HG03097 (cell line): Measurements from ENCODE around the gene ARHGAP15.

Experiments used
- ATAC-seq: cut with Tn5 transposase; IDR thresholded peaks from one replicate; pipeline ENCODE4 v1.9.1; 2021; ENCODE audit not compliant: unreplicated experiment, low FRiP score

The ARHGAP15 gene

DNA sequence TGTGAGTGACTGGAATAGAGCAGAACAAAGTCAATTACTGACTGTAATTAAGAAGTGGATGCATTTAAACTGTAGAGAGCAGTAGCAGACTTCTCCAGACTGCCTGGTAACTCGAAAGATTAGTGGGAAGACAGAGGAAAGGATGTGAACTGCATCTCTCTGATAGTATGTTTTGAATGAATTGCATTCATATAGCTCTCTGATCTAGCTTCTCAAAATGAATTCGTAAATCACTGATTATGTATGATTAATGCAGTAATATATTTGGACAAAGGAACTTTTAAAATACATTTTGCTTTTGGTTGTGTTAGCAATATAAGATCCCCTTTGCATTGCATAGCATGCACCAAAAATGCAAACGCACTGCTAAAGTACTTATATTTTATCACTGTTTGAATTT, 304.0 kb downstream of the ARHGAP15 start:
- no peak for ATAC-seq

DNA sequence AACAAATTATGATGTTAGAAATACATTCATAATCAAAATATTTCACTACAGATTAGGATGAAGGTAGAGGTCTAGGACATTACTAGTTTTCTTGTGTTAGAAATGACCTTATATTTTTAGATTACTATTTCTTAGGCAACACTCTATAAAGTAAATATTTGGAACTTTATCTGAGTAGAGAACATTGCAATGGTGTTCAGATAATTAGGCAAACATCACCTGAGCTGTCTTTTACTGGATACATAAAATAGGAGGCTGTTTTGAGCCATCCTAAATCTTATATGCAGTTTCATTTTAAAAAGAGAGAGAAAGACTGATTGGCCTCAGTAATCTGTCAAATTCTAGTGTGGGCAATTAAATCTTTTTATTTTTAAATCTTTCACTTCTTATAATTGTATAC, 304.6 kb downstream of the ARHGAP15 start:
- no peak for ATAC-seq

DNA sequence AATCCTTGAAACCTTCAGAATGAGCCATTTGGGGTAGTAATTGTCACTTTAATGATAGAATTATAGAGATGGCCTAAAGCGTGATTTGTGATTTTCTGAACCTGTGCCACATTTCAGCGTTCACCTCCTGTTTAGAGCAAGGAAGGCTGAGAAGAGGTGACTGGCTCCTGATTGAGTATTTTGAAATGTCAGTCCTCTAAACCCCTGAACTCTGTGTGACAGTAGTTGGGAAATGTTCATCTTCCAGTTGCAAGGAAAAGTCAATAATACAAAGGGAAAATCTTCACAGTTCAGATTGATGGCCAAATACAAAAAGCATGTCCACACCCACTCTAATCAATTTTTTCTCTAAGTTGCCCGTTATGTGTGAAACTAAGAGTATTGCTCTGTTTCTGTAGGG, 305.2 kb downstream of the ARHGAP15 start:
- ATAC-seq = no peak

DNA sequence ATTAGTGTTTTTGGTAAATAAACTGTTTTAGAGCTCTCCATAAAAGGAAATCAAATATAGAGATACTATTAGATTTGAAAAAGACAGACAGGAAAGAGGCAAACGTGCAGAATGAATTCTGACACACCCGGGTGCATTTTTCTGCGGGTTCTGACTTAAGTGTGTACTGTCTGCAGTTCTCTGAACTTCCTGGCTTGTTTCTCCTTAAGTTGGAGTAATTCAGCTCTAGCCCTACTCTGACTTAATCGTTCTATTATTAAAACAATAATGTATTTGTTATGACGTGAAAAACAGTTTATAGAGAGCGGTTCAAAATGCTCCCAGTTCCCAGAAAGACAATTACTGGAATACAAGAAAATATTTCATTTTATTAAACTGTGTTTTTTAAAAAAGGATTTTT, 305.9 kb downstream of the ARHGAP15 start:
- ATAC-seq = no peak

DNA sequence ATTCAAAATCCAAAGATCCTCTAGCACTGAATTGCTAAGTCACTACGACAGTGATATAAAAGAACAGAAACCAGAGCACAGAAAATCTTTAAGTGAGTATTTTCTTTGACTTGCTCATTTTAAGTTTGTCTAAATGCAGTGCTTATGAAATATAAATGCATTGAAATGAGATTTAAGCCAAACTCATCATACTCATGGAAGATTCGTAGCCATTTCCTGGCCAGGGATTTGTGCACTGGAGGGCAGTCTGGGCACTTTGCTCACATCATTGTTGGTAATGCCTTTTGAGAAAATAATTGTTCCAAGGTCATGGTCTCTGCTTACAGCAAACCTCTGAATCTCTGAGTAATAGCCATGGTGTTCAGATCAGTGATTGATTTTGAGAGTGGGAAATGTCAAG, 307.7 kb downstream of the ARHGAP15 start:
- ATAC-seq = no peak

DNA sequence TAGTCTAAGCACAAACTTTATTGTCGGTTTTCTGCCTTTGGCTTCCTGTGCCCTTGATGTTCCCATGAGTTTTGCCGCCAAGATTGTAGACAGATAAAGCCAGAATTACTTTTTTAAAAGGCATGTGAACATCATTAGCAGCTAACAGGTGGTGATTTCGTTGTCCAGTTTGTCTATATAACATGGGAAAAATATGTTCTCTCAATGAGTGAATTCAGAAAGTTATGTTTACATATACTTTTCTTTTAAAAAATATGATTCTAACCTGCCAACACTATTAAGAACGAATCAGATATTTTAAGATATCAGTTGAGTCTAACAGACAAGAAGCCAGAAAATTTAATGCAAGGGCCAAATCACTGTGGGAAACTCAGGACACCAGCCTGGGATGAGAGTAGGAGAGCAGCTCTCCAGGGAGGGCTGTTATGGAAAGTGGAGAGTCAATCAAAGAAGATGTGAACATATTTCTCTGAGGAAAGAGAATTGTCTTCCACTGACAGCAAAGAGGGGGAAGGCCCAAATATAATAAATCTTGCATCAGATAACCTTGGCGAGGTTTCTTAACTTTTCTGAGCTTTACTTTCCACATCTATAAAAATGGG, 311.3 kb downstream of the ARHGAP15 start:
- ATAC-seq = no peak

GRCh38 chr2:143442193-143442592, 313.0 kb downstream of the ARHGAP15 start:
- no peak for ATAC-seq

DNA sequence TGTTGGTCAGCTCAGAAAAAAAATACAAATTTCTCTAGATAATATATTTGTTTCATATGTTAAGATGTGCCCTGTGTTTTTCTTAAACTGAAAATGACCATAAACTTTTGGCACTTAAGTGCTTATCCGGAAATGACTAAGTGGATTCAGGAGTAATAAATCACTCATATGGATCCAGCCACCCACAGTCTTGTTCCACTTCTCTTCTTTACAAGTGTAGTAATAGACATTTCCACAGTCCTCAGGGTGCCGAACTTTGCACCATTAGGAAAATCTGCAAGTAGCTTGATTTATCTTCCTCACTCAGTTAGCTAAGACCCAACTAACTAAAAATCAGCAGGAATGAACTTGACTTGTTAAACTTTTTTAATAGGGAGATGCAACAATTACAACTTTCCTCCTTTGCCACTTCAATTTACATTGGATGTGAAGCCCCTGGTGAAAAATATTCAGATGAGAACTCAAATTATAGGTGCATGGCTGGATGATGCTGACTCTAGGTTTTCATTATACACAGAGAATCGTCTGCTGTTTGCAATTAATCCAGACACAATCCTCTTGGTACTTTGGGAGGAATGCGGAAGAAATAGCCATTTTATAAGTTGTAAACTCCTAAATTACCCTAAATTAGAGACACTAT, 322.5 kb downstream of the ARHGAP15 start:
- ATAC-seq = peak; percentile 85

GRCh38 chr2:143452817-143453451, 323.7 kb downstream of the ARHGAP15 start:
- ATAC-seq = no peak

DNA sequence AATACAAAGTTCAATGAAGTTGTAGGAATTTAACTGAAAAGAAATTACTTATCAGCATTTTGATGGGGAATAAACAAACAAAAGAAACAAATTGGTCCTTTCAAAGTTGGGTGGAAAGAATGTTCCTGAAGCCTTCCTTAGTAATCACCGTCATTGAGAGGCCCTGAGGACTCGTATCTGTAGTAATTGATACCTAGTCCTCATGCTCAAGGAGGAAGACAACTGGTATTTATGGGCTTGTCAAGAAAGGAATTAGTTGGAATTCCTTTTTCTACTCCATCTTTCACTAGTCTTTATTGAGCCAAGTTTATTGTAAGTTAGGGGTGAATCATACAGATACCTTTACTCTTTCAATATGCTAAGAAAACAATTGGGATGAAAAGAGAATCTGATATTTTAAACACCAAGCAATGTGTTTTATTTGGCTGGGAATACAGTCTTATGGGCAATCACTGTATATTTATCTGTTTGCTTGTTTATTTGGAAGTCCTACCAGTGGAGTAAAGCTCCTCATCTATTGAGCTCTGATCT, 324.8 kb downstream of the ARHGAP15 start:
- no peak for ATAC-seq

GRCh38 chr2:143455317-143455716, 326.1 kb downstream of the ARHGAP15 start:
- no peak for ATAC-seq

DNA sequence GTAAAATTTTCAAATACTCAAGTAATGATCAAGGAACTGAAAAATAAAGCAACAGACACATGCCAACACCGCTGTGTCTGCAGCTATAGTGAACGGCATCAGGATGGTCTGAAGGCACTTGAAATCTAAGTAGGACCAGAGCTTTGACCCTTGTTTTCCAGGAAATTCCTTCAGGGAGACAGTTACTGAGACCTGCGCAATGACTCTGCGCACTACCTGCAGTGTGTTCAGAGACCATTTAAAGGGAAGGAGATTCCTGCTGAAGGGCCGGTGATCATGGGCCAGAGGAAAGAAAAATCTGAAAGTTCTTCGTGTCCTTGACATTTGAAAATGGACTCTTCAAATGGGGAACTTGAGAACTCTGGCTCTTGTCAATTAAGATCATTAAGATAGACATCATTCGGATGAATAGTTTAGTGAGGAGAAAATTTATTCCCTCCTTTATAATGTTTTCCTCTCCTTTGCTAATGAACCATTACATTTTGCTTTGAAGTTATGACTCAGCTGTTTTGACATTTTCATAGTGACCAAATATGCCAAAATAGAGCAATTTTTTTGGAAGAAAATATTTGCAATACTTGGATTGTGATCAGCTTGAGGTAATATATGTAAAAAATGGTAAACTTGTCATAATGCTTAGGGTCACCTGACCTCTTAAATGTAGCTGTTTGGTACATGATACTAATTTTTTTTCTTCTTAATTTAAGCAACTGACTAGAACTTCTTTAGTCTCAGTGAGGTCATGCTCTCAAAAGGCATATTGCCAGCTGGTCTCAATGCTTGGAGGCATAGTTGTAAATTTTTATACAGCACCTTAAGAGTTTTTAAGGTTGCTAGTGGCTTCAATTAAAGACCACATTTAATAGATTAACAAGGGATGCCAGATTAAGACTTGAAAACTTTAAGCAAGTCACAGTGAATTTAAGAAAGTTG, 329.3 kb downstream of the ARHGAP15 start:
- no peak for ATAC-seq

DNA sequence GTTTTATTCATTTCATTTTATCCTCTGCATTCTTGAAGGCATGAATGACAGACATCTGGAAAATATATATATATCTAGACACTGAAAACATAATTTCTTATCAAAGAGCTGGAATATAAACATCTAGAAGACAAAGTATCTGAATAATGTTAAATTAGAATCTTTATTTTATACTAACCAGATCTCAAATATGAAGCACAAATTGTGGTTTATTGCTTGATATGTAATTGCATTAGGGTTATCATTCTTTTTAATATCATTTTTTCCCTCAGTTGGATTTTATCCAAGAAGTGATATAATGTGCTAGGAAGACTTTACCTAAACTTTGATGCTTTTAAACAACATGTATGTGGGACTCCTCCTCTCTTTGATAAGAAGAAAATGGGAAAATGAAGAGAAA, 331.2 kb downstream of the ARHGAP15 start:
- ATAC-seq = no peak

- ATAC-seq = peak; percentile 78
Observed at GRCh38 chr2:143463719-143464118, 334.5 kb downstream of the ARHGAP15 start.

- ATAC-seq = no peak
Observed at GRCh38 chr2:143466391-143466790, 337.2 kb downstream of the ARHGAP15 start.

GRCh38 chr2:143467011-143467410, 337.8 kb downstream of the ARHGAP15 start:
- ATAC-seq = no peak

DNA sequence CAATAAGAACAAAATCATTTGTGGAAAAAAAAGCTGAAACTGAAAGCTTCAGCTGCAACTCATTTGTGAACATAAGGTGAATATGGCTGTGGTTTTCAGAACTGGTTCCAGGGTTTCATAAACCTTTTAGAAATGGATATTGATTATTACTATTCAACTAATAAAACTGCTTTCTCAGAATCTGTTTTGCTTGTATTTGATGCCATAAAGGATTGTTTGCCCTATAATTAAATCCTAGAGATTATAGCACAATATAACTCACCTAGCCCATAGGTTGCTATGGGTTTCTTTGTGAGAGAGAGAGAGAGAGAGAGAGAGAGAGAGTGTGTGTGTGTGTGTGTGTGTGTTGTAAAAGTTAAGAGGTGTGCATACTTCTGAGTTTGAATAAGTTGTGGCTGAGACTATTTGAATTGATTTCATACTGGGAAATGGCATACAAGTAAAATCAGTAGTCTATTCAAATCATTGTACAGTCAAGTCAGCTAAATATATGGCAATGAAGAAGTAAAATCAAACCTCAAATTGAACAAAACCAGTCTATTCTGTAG, 339.2 kb downstream of the ARHGAP15 start:
- peak; percentile 69 for ATAC-seq

DNA sequence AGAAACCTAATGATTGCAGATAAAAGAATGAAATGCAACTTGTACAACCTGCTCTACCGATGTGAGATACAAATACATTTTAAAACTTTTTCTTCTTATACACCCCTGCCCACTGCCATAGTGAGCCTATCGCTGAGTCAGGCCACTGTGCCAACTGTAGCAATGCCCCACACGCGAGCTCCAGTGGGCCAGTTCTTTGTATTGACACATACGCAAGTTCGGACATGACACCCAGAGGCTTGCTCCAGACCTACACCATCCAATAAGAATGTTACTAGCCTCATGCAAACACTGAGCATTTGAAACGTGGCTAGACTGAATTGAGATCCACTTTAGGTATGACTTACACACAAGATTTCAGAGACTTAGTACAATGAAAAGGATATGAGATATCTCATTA, 340.1 kb downstream of the ARHGAP15 start:
- no peak for ATAC-seq

GRCh38 chr2:143471550-143471949, 342.3 kb downstream of the ARHGAP15 start:
- no peak for ATAC-seq

DNA sequence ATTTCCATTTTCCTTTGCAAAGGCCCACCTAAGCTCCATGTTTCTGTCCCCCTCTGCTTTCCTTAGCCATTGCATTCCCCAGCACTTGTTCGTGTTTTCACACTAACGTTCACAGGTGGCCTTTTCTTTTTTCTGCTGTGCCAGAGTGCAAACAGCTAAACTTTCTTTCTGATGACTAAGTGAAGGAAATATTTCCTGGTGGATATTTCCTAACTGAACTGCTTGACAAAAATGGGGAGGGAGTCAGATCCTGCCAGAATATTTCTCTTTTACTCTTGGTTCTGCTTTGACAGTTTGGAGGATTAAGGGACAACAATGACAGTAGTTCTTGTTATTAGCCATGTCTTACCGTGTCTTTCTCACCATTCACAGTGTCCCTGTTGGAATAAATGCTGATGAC, 344.0 kb downstream of the ARHGAP15 start:
- no peak for ATAC-seq

DNA sequence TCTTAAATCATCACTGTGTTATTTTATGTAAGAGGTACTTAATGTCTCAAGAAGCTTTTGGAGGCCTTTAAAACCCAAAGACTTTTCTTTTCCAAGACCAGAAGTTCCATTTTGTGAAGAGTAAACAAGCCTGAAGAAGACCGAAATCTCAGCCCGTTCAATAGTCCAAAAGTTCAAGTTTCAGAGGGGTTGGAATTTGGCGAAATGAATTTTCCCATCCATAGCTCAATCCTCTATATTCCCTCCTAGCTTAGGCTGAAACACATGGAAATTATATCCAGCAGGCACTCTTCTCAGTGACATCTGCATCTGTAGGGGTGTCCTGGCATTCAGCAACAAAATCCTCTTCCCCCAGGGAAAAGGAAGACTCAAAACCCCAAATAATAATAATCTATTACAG, 344.6 kb downstream of the ARHGAP15 start:
- no peak for ATAC-seq
